Uterus (tissue), 4 donors: ENCODE results near the gene IGLON5. TPM values are rescaled to one million over a fixed set of nuclear protein-coding genes. Genes with fewer than 3 reads are reported as not detected.

Experiments
- DNase-seq, 2 donors: peaks; one replicate each; pipeline ENCODE4 v3.0.0-alpha.2; 2019 to 2020
- H3K27ac ChIP-seq, 2 donors: fragments of 200-600 bp; sonication (generic); 1 replicate in 1 of 2; 2 replicates in 1 of 2; pipeline ENCODE4 v1.5.1; 2016 to 2018
- H3K27me3 ChIP-seq, 2 donors: fragments of 200-600 bp; sonication (generic); one replicate each; pipeline ENCODE4 v1.5.1; 2018 to 2019; ENCODE audit warnings: control low read depth in 1 of 2
- H3K36me3 ChIP-seq, 2 donors: fragments of 200-600 bp; sonication (generic); one replicate each; pipeline ENCODE4 v1.5.1; 2019; ENCODE audit warnings: control low read depth in 1 of 2
- H3K4me1 ChIP-seq, 2 donors: fragments of 200-600 bp; sonication (generic); one replicate each; pipeline ENCODE4 v1.5.1; 2018 to 2019; ENCODE audit warnings: control low read depth in 1 of 2
- H3K4me3 ChIP-seq, 2 donors: fragments of 200-600 bp; sonication (generic); 1 replicate in 1 of 2; 2 replicates in 1 of 2; pipeline ENCODE4 v1.5.1; 2018 to 2019; ENCODE audit warnings: mild to moderate bottlenecking in 1 of 2
- H3K9me3 ChIP-seq, 2 donors: fragments of 200-600 bp; sonication (generic); one replicate each; pipeline ENCODE4 v1.5.1; 2019; ENCODE audit warnings: control low read depth in 1 of 2
- POLR2A ChIP-seq, 2 donors: fragments of 450-650 bp; IDR thresholded peaks; one replicate each; pipeline ENCODE4 v1.6.1; 2016; ENCODE audit warnings: antibody characterized with exemption in 2 of 2, mild to moderate bottlenecking in 1 of 2, moderate library complexity in 1 of 2
- intact Hi-C: fragments of 100-400 bp; cut with DNase I; formaldehyde crosslinking; loops from one replicate; pipeline ENCODE4 v1.15.1; 2023; ENCODE audit warnings: low total_unique reads
- total RNA-seq, 4 donors: library from RNA; depleted of rRNA in 3 of 4; stranded (reverse); fragments of >200 nt in 3 of 4; gene quantifications; one replicate each; pipeline versions ENCODE4 v1.1.0 to v1.2.4, GENCODE V29; 2014 to 2023
- TF ChIP-seq, protein P1 (sequence below), 4 experiments: fragments of 200-600 bp in 2 of 4; fragments of 450-650 bp in 2 of 4; sonication (generic) in 2 of 4; IDR thresholded peaks; one replicate each; pipeline ENCODE4 v1.5.1; 2016 to 2019; ENCODE audit warnings: antibody characterized with exemption in 4 of 4, mild to moderate bottlenecking in 2 of 4, moderate library complexity in 1 of 4
- donor health status: DM: yes; HTN: yes; CAD: no.

Gene IGLON5
- total RNA-seq, 4 donors from 2014 or later = 0.28 TPM; not detected in 3

- peak; percentile 100 for DNase-seq
- H3K36me3 ChIP-seq = no peaks in the 10 kb centered on the region
- intact Hi-C loops = no loop called here
- peak overlapping the region; percentile 77 to 81 for H3K4me3 ChIP-seq
- H3K4me1 ChIP-seq = no peaks in the 10 kb centered on the region
- TF ChIP-seq, protein P1, sequence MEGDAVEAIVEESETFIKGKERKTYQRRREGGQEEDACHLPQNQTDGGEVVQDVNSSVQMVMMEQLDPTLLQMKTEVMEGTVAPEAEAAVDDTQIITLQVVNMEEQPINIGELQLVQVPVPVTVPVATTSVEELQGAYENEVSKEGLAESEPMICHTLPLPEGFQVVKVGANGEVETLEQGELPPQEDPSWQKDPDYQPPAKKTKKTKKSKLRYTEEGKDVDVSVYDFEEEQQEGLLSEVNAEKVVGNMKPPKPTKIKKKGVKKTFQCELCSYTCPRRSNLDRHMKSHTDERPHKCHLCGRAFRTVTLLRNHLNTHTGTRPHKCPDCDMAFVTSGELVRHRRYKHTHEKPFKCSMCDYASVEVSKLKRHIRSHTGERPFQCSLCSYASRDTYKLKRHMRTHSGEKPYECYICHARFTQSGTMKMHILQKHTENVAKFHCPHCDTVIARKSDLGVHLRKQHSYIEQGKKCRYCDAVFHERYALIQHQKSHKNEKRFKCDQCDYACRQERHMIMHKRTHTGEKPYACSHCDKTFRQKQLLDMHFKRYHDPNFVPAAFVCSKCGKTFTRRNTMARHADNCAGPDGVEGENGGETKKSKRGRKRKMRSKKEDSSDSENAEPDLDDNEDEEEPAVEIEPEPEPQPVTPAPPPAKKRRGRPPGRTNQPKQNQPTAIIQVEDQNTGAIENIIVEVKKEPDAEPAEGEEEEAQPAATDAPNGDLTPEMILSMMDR (IDR thresholded peaks at IDR 0.05) = peak in 1 of 4 experiments; percentile 37
- TF ChIP-seq POLR2A (IDR thresholded peaks at IDR 0.05) = no peak
- no peaks in the 10 kb centered on the region for H3K9me3 ChIP-seq
- no peaks in the 10 kb centered on the region for H3K27me3 ChIP-seq
- H3K27ac ChIP-seq = peak overlapping the region; percentile 90 to 97
These were observed 56.3 kb downstream of the IGLON5 start for GRCh38 chr19:51367565-51368365.

DNA sequence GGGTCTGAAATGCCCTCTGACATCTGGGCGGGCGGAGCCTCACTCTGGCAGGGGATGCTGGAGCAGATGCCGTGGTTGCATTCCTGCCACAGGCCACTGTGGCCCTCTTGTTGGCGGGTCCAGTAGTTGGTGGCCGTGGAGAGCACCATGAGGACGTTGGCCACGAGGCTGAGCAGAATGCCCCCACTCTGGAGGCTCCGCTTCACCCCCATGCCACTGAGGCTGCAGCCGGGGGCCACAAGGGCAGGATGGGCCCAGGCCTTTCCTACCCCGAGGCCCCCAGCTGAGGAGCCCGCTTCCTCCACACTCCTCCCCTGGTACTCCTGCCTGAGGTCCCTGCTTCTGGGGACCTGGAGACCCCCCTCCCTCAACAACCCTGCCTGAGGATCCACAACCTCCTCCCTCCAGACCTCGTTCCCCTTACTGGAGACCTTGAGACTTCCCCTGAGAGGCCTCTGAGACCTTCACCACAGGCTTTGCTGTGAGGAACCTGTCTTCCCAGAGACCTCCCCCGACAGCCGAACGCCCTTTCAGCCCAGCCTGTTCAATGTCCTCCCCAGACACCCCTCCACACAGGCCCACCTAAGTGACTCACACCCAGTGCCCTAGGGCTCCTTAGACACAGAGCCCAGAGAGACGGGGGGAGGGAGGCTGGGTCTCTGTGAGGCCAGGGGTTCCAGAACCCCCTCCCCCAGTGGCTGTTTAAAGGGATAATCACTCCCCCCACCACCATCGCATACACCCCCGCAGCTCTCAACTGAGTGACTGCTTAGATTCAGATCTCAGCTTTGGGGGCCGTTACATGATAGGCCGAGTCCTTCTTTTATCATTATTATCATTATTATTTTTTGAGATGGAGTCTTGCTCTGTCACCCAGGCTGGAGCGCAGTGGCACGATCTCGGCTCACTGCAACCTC, 57.2 kb downstream of the IGLON5 start, which contains the start of gene CLDND2:
TSS of gene CLDND2 (minus strand) at position 638 of the 917 bp plus-strand sequence. CDS start at position 212, 426 bp downstream.
- Histone ChIP-seq H3K27ac (peak within 1 kb of the TSS; percentile 67 to 77), H3K36me3 (no peaks in the 10 kb centered on the region), H3K9me3 (no peaks in the 10 kb centered on the region), H3K4me3 (peak within 1 kb of the TSS; percentile 77 to 81), H3K4me1 (no peaks in the 10 kb centered on the region), H3K27me3 (no peaks in the 10 kb centered on the region)
- intact Hi-C loops = no loop called here
- no peak for DNase-seq
- no peak for TF ChIP-seq POLR2A (IDR thresholded peaks at IDR 0.05)
- TF ChIP-seq, protein P1 (IDR thresholded peaks at IDR 0.05) = no peak

GRCh38 chr19:51370230-51370629, 58.8 kb downstream of the IGLON5 start:
- intact Hi-C loops = no loop called here
- Histone ChIP-seq H3K9me3 (no peaks in the 10 kb centered on the region), H3K36me3 (no peaks in the 10 kb centered on the region), H3K4me1 (no peaks in the 10 kb centered on the region), H3K27ac (no peak overlapping the region), H3K27me3 (no peaks in the 10 kb centered on the region), H3K4me3 (no peak overlapping the region)
- TF ChIP-seq, protein P1 (IDR thresholded peaks at IDR 0.05) = no peak
- no peak for TF ChIP-seq POLR2A (IDR thresholded peaks at IDR 0.05)
- DNase-seq = no peak

DNA sequence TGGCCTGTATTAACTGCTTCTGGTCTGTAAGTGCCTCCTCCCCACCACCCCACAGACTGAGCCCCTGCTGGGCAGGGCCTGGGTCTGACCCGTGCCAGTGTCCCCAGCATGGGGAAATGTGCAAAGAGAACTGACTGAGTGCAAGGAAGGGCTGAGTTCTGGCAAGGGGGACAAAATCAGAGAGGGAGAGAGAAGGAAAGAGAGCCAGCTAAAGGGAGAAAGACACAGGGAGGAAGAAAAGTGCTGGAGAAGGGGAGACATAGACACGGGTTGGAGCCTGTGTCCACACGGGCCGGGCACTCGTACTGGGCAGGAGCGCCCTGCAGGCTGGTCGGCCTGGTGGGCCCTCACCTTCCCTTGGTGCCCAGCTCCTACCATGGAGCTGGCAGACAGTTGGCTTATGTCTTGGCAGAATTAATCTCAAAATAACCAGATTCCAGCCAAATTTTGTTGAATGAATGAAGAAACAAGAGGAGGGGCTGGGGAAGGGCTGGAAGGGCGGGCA, 59.8 kb downstream of the IGLON5 start:
- H3K9me3 ChIP-seq = no peaks in the 10 kb centered on the region
- no peak overlapping the region for H3K4me3 ChIP-seq
- no peaks in the 10 kb centered on the region for H3K36me3 ChIP-seq
- intact Hi-C loops = no loop called here
- H3K27ac ChIP-seq = no peak overlapping the region
- no peaks in the 10 kb centered on the region for H3K27me3 ChIP-seq
- TF ChIP-seq, protein P1 (IDR thresholded peaks at IDR 0.05) = no peak
- no peak for TF ChIP-seq POLR2A (IDR thresholded peaks at IDR 0.05)
- no peak for DNase-seq
- H3K4me1 ChIP-seq = no peaks in the 10 kb centered on the region
